KMS-11 (cell line): ENCODE data around the gene ADCY5.

Experiments
- H2AFZ ChIP-seq: fragments of 200-600 bp; sonication (generic); 2 replicates; pipeline ENCODE4 v1.6.1; 2016; ENCODE audit warnings: antibody characterized with exemption, mixed run types, low read depth
- H3K27ac ChIP-seq: fragments of 200-600 bp; sonication (generic); 2 replicates; pipeline ENCODE4 v1.6.1; 2016; ENCODE audit warnings: mild to moderate bottlenecking, mixed run types
- H3K27me3 ChIP-seq: fragments of 200-600 bp; sonication (generic); 2 replicates; pipeline ENCODE4 v1.6.1; 2017; ENCODE audit warnings: mild to moderate bottlenecking, low read depth, mixed run types, moderate library complexity; ENCODE audit not compliant: insufficient read depth
- H3K36me3 ChIP-seq: fragments of 200-600 bp; sonication (generic); 2 replicates; pipeline ENCODE4 v1.6.1; 2017; ENCODE audit warnings: mild to moderate bottlenecking, mixed run types; ENCODE audit not compliant: insufficient read depth
- H3K4me1 ChIP-seq: fragments of 200-600 bp; sonication (generic); 2 replicates; pipeline ENCODE4 v1.6.1; 2016; ENCODE audit warnings: mild to moderate bottlenecking, low read depth, mixed run types; ENCODE audit not compliant: poor library complexity, severe bottlenecking
- H3K4me2 ChIP-seq: fragments of 200-600 bp; sonication (generic); 2 replicates; pipeline ENCODE4 v1.7.0; 2016; ENCODE audit warnings: mild to moderate bottlenecking, mixed run types
- H3K4me3 ChIP-seq: fragments of 200-600 bp; sonication (generic); IDR thresholded peaks from 2 replicates; pipeline ENCODE4 v1.6.1; 2017; ENCODE audit warnings: low read depth, low read length, mixed read lengths; ENCODE audit not compliant: insufficient read depth
- H3K79me2 ChIP-seq: fragments of 200-600 bp; sonication (generic); 2 replicates; pipeline ENCODE4 v1.6.1; 2016; ENCODE audit warnings: low read depth, mixed run types; ENCODE audit not compliant: insufficient read depth
- H3K9ac ChIP-seq: fragments of 200-600 bp; sonication (generic); 2 replicates; pipeline ENCODE4 v1.6.1; 2016; ENCODE audit warnings: mild to moderate bottlenecking, mixed run types
- H4K20me1 ChIP-seq: fragments of 200-600 bp; sonication (generic); 2 replicates; pipeline ENCODE4 v1.6.1; 2016; ENCODE audit warnings: mild to moderate bottlenecking, mixed run types; ENCODE audit not compliant: insufficient read depth
- CTCF ChIP-seq: fragments of 200-600 bp; sonication (generic); conservative IDR thresholded peaks from 2 replicates; pipeline ENCODE4 v1.6.1; 2017; ENCODE audit warnings: low read depth, mild to moderate bottlenecking, antibody characterized with exemption, low read length, moderate library complexity, mixed read lengths

Gene ADCY5

DNA sequence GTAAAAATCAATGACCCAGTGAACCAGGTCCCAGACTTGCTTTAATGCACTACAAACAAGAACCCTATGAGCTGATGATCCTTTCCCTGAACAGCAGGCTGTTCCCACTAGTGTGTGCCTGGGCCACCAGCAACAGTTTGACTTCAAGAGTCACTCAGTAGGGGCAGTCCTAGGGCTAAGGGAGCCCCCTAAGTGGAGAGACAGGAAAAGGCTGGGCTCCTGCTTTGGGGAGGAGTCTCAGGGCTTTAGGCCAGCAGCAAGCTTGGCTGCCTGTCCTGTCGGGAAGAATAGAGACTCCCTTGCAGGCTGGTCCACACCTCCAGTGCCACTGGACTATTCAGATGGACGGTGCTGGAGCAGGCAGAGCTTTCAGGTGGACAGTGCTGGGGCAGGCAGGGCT lies 29.4 kb upstream of the ADCY5 start:
- no peaks in the 10 kb centered on the region for H4K20me1 ChIP-seq
- no peak overlapping the region for H2AFZ ChIP-seq
- H3K27me3 ChIP-seq: no peaks in the 10 kb centered on the region
- no peak overlapping the region for H3K27ac ChIP-seq
- no peaks in the 10 kb centered on the region for H3K79me2 ChIP-seq
- no peaks in the 10 kb centered on the region for H3K36me3 ChIP-seq
- no peak overlapping the region for H3K4me3 ChIP-seq
- H3K4me2 ChIP-seq: no peak overlapping the region
- no peak for TF ChIP-seq CTCF
- no peaks in the 10 kb centered on the region for H3K4me1 ChIP-seq
- no peak overlapping the region for H3K9ac ChIP-seq

DNA sequence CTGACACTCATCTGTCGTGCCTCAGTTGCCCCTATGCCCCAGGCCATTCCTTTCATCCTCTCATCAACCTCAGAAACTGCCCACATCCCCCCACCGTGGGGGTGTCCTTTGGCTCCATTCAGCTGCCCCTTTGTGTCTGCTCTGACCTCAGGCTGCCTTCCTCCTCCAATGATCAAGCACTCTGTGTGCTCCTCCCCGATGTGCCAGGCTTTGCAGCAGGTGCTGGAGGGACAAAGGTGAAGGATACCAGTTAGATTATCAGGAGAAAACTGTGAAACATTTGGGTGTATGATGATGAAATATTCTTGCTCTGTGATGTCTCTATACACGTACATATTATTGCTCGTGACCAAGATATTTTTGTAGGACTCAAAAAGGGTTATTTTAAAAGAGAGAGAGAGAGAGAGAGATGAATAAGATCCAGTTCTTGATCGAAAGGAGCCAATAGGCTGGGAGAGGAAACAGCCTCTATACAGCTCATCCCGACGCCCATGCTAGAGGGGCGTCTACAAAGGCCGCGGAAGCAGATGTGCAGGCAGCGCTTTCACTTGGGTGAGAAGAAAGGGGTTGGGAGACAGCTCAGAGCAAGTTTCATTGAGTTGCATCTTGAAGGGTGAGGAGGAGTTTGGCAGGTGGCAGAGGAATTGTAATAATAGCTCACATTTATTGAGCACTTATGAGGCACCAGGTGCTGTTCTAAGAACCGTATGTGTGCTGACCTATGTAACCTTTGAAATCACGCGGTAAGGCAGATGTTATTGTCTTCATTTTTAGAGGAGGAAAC lies 28.3 kb upstream of the ADCY5 start:
- Histone ChIP-seq H3K4me1 (no peaks in the 10 kb centered on the region), H3K4me3 (no peak overlapping the region), H2AFZ (no peak overlapping the region), H3K4me2 (no peak overlapping the region), H4K20me1 (no peaks in the 10 kb centered on the region), H3K27ac (no peak overlapping the region), H3K79me2 (no peaks in the 10 kb centered on the region), H3K9ac (no peak overlapping the region), H3K27me3 (no peaks in the 10 kb centered on the region), H3K36me3 (no peaks in the 10 kb centered on the region)
- no peak for TF ChIP-seq CTCF

- Histone ChIP-seq H3K4me2 (no peak overlapping the region), H4K20me1 (no peaks in the 10 kb centered on the region), H2AFZ (no peak overlapping the region), H3K4me3 (no peak overlapping the region), H3K36me3 (no peaks in the 10 kb centered on the region), H3K79me2 (no peaks in the 10 kb centered on the region), H3K27me3 (no peaks in the 10 kb centered on the region), H3K4me1 (no peaks in the 10 kb centered on the region), H3K27ac (no peak overlapping the region), H3K9ac (no peak overlapping the region)
- TF ChIP-seq CTCF: no peak
Measured at GRCh38 chr3:123475786-123476185, 26.9 kb upstream of the ADCY5 start.

- no peaks in the 10 kb centered on the region for H3K4me1 ChIP-seq
- no peak for TF ChIP-seq CTCF
Measured at GRCh38 chr3:123471106-123471505, 22.2 kb upstream of the ADCY5 start.

More at GRCh38 chr3:123471106-123471505, 22.2 kb upstream of the ADCY5 start:
- H3K9ac ChIP-seq: no peak overlapping the region
- no peaks in the 10 kb centered on the region for H4K20me1 ChIP-seq
- H2AFZ ChIP-seq: no peak overlapping the region
- no peak overlapping the region for H3K4me2 ChIP-seq
- H3K27ac ChIP-seq: no peak overlapping the region
- no peaks in the 10 kb centered on the region for H3K79me2 ChIP-seq
- H3K4me3 ChIP-seq: no peak overlapping the region
- H3K36me3 ChIP-seq: no peaks in the 10 kb centered on the region
- H3K27me3 ChIP-seq: no peaks in the 10 kb centered on the region
